AG08396 (cell line): ENCODE data around the gene ANKS1B.
A peak's percentile ranks its signal among the peaks of the same experiment; 100 is the strongest.

Source experiments
- DNase-seq: peaks from one replicate; pipeline ENCODE4 v3.0.0; 2012; ENCODE audit warnings: low spot score, mixed read lengths

ANKS1B gene

GRCh38 chr12:98727196-98727595 lies 1257.5 kb downstream of the ANKS1B start:
- DNase-seq, result no peak

GRCh38 chr12:98725476-98726247 lies 1259.1 kb downstream of the ANKS1B start:
- peak; percentile 77 for DNase-seq

- DNase-seq, result no peak
These were observed 1260.2 kb downstream of the ANKS1B start for GRCh38 chr12:98724384-98725155.

GRCh38 chr12:98721204-98721702 lies 1263.5 kb downstream of the ANKS1B start:
- DNase-seq, result no peak

DNA sequence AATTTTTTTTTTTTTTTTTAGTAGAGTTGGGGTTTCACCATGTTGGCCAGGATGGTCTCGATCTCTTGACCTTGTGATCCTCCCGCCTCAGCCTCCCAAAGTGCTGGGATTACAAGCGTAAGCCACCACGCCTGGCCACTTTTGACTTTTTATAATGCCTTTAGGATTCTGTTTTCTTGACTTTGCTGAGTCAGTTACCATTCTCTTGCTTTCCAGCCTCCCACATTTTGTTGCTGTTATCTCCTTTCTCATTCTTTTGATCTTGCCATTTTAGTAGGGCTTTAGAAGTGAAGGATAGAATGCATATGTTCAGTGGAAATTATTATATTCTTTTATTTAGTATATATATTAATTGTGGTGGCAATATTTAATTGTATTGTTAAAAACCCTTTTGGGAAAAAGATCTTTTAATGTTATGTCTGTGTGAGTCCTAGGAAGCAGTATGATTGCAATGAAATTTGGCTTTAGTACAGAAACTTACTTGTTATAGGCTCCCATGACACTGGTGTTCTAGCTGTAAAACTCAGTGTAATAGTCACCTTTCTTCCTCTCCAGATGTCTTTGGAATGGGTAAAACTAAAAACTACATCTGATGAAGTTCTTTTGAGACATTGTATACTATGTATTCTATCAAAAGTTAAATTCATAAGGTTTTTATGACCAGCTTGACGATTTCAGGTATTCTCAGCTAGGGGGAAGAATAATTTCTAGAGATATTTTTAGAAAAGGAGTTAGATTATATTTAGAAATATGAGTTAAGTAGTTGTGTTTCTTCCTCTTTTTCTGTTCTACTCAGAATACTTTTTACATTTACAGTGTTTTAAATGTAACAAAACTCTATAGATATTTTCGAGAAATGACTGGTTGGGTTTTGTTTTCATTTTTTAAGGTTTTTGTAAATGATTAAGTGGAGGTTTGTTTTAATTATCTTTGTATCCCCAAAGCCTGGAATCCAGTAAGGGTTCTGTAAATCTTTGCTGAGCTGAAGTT lies 1264.9 kb downstream of the ANKS1B start:
- no peak for DNase-seq

DNA sequence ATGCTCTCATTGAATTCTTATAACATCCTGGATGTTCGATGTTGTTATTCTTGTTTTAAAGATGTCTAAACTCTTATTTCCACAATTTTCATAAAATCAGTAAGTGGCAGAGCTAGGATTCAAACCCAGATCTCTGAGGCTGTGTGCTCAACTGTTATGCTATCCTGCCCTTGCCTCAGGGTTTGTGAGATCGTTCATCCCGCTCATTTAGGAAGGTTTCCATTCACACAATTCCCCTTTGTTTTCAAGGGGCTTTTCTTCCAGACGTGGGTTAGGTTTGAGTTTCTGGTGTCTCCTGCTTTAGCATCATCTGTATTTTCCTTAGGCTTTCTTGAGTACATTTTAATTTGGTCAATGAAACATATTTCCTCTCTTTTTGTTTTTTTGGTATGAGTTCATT lies 1270.3 kb downstream of the ANKS1B start:
- no peak for DNase-seq

DNA sequence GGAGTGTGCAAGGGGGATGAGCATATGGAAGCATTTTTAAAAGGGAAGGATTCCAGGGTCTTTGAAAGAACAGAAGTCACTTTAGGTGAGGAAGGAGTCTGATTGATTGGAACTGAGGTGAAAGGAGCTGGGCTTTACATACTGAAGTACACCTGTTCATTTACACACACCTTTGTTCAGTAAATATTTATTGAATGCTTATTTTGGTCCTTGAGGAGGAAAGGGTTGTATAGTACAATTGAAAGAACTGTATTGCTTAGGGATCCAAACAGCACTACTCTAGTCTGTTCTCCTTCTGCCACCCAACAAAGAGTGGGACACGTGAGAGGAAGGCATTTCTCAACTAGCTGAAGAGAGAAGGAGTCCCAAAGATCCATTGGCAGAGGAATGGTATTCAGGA lies 1275.7 kb downstream of the ANKS1B start:
- DNase-seq, result no peak

- DNase-seq, result no peak
These were observed 1283.6 kb downstream of the ANKS1B start for GRCh38 chr12:98701166-98701565.

GRCh38 chr12:98699586-98699985 lies 1285.2 kb downstream of the ANKS1B start:
- no peak for DNase-seq

GRCh38 chr12:98698603-98699463 lies 1285.9 kb downstream of the ANKS1B start:
- peak; percentile 61 for DNase-seq

GRCh38 chr12:98697209-98697608 lies 1287.5 kb downstream of the ANKS1B start:
- no peak for DNase-seq

GRCh38 chr12:98696036-98696646 lies 1288.6 kb downstream of the ANKS1B start:
- DNase-seq, result no peak

GRCh38 chr12:98691351-98691750 lies 1293.4 kb downstream of the ANKS1B start:
- DNase-seq, result no peak

GRCh38 chr12:98686603-98687002 lies 1298.1 kb downstream of the ANKS1B start:
- DNase-seq, result no peak
